Right forelimb (tissue), 1 donor: Measurements from ENCODE around the gene GTF2A1L.
"Not testable (repeated sequence)": the region's sequence is repeated elsewhere in the genome, so short reads cannot be mapped to it uniquely, and the experiment has no call there.

Experiments used
- DNase-seq: peaks from one replicate; pipeline ENCODE4 v3.0.0-alpha.2; 2018

Gene GTF2A1L

GRCh38 chr2:48613211-48613610 lies 4.4 kb upstream of the GTF2A1L start:
- no peak for DNase-seq

- DNase-seq, result not testable (repeated sequence)
Measured at GRCh38 chr2:48614581-48614980, 3.1 kb upstream of the GTF2A1L start.

- no peak for DNase-seq
Measured at GRCh38 chr2:48619526-48619925, 1.9 kb downstream of the GTF2A1L start.

DNA sequence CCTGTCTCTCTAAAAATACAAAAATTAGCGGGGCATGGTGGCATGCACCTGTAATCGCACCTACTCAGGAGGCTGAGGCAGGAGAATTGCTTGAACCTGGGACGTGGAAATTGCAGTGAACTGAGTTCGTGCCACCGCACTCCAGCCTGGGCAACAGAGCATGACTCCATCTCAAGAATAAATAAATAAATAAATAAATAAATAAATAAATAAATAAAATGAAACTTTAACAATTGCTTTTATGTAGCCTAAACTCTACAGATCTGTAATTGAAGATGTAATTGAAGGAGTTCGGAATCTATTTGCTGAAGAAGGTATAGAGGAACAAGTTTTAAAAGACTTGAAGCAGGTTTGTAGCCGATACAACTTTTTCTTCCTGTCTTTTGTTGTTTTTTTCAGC lies 2.9 kb downstream of the GTF2A1L start:
- DNase-seq, result no peak

DNA sequence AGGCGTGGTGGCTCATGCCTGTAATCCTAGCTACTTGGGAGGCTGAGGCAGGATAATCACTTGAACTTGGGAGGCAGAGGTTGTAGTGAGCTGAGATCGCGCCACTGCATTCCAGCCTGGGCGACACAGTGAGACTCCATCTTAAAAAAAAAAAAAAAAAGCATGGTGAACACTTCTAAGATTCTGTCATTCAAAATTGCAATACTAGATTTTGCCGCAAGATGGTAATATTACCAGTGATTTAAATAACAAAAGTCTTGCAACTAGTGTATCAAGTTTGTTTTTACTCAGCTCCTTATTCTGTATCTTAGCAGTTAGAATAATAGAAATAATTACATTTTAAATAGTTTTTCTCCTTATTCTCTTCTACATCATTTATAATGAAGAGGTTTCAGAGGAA lies 5.0 kb downstream of the GTF2A1L start:
- DNase-seq, result not testable (repeated sequence)

GRCh38 chr2:48624696-48625095 lies 7.0 kb downstream of the GTF2A1L start:
- DNase-seq, result no peak

DNA sequence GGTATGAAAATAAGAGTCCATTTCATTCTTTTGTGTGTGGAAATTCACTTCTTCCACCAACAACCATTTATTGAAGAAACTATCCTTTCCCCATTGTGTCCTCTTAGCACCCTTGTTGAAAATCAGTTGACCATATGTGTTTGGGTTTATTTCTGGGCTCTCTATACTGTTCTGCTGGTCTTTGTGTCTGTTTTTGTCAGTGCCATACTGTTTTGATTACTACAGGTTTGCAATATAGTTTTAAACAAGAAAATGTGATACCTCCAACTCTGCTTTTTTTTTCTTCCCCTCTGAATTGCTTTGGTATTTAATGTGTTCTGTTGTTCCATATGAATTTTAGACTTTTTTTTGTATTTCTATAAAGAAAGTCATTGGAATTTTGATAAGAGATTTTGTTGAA lies 8.4 kb downstream of the GTF2A1L start:
- DNase-seq, result no peak

DNA sequence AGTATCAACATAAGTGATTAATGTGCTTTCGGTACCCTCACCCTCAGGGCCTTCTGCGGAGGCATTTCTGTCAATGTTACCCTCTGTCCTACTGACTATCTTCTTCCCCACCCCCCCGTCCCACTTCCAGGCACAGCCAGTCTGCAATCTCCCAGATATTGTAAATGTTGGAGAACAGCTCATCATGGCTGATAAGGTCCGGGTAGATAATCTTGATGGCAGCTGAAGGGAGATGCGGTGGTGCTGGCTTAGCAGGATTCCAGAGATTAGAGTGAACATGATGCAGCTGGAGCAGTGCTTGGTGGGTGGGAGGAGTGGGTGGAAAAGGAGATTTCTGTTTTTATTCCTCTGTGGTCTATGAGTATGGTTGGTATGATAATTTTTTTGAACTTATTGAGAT lies 15.5 kb downstream of the GTF2A1L start:
- no peak for DNase-seq

DNA sequence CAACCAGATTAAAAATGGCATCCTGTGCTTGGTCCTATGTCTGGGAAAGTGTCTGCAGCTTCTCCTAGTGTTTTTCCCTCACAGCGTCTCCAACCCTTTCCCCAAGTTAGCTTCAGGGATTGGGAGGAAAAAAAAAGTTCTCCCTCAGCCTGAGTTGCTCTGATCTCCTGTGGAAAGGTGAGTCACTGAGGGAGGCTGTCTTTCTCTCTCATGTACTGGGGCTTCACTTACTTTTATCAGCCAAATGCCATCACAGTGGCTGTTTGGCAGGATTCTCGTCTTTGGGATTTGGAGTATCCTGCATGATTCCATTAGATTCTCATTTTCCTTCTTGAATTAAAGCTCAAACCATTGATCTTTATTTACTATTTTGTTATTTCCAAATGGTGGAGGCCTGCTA lies 18.1 kb downstream of the GTF2A1L start:
- no peak for DNase-seq

DNA sequence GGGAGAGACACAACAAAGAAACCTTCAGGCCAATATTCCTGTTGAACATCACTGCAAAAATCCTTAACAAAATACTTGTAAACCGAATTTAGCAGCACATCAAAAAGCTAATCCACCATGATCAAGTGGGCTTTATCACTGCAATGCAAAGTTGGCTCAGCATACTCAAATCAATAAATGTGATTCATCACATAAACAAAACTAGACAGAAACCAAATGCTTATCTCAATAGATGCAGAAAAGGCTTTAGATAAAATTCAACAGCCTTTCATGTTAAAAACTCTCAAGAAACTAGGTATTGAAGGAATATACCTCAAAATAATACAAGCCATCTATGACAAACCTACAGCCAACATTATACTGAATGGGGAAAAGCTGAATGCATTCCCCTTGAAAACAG lies 20.6 kb downstream of the GTF2A1L start:
- no peak for DNase-seq

GRCh38 chr2:48651158-48651790 lies 33.6 kb downstream of the GTF2A1L start:
- no peak for DNase-seq

GRCh38 chr2:48668992-48669391 lies 51.3 kb downstream of the GTF2A1L start:
- DNase-seq, result no peak

DNA sequence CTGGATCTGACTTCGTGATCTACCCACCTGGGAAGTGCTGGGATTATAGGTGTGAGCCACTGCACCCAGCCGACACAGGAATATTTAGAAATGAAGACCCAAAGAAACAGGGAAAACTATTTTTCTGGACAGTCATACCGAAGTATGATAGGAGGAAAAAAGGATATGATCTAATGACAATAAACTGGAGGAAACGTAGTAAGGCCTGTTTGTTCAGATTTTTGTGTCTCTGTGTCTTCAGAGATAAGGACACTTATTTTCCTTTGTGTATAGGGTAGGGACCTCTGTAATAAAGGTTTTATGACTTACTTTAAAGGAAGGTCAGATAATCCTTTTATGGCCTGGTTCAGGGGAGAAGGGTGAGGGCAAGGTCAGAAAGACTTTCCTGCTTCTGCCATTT lies 55.9 kb downstream of the GTF2A1L start:
- DNase-seq, result no peak

DNA sequence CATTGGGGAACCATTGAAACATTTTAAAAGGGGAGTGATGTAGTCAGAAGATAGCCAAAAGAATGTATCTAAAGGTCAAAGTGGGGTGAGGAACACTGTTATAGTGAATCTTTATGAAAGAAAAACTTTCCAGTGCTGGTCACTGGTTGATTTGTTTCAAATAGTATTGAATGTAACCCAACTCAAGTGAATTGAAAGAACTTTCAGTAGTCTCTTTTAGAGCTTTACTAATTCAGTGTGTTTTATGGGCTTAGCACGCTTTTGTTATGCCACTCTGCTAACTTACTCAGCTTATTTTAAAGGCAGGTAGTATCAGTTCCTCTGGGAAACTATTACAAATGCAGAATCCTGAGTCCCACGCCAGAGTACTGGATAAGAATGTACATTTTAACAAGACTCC lies 57.3 kb downstream of the GTF2A1L start:
- DNase-seq, result no peak

DNA sequence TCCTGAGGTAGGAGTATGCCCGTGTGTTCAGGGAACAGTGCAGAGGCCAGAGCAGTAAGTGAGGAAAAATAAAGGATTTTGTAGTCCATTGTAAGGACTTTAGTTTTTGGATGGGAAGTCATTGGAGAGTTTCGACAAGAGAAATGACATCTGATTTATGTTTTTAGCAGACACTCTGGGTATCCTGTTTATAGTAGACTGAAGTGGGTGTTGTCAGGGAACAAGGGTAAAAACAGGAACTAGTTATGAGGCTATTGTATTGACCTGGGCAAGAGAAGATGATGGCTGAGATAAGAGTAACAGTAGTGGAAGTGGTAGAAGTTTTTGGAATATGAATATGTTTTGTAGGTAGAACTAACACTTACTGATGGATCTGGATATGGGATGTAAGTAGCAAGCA lies 59.8 kb downstream of the GTF2A1L start:
- no peak for DNase-seq

GRCh38 chr2:48685126-48685525 lies 67.5 kb downstream of the GTF2A1L start:
- no peak for DNase-seq

GRCh38 chr2:48691935-48692691 lies 74.5 kb downstream of the GTF2A1L start:
- no peak for DNase-seq

DNA sequence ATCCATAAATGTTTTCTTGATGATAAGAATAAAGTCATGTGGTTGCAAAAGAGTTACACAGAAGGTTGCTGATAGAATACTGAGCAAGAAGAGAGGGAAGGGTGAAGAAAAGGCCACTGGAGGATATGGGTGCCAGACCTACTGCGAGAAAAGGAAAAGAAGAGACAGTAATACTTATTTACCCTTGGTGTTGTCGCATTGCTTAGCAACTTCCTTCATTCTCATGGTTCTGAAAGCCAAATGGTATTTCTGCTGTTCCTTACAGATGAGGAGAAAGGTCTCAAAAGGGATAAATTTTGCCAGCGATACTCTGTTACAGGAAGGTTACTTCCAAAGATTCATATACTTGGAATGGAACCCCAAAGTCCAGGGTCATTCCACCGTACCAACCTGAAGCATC lies 75.4 kb downstream of the GTF2A1L start:
- no peak for DNase-seq

- DNase-seq, result no peak
Measured at GRCh38 chr2:48693645-48694044, 76.0 kb downstream of the GTF2A1L start.

- DNase-seq, result no peak
Measured at GRCh38 chr2:48694149-48694548, 76.5 kb downstream of the GTF2A1L start.

DNA sequence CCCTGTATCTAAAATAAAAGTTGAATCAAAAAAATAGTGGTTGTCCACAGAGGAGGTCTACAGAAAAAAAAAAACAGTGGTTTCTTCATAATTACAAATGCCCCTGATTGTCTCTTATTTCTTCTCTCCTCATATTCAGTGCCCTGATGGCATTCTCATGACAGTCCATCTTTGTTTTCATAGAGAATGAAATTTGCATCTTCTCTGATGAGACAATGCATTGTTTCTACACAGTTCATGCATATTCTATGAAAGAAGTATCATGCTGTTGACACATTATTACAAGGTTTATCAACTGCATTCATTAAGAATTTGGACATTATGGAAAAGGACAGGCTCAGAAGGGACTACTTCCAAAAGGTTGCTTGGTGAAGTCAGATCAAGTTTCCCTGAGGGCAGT lies 78.3 kb downstream of the GTF2A1L start:
- DNase-seq, result no peak

DNA sequence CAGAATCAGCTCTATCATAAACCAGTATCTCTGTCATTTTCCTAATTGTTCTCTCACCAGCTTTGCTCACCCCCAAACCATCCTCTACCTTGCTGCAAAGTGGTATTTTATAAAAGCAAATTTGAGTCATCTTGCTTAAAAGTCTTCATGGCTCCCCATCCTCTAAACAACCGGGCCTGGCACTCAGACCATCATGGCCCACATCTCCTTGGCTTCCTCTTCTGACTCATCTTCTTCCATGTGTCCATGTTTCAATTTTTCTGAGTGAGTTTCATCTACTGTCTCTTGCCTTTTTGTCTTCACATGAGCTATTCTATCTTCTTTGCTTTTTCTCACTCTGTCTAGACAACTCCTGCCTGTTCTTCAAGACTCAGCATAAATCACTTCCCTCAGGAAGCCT lies 79.2 kb downstream of the GTF2A1L start:
- DNase-seq, result no peak

DNA sequence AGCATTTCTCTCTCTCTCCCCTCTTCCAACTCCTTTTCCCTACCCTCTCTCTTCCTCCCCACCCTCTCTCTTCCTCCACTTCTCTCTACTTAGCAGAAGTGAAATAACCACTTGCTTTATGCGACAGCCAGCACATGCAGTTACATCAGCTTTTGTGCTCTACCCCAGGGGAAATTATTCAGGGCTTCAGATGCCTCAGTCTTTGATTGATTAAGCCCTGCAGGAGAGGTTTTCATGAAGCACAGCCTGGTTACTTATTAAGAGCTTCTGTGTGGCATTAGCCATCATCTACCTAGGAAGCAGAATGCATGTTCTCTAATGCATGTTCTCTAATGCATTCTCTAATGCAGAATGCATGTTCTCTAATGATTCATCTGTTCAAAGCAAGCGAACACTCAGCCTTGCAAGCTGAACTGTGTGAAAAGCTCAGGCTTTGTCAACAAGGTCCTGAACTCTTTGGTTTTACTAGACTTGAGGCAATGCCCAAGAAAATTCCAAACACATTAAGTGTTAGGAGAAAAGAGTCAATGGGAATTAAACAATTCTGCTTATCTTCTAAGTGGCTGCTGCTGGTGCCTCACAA lies 81.8 kb downstream of the GTF2A1L start:
- DNase-seq, result no peak

DNA sequence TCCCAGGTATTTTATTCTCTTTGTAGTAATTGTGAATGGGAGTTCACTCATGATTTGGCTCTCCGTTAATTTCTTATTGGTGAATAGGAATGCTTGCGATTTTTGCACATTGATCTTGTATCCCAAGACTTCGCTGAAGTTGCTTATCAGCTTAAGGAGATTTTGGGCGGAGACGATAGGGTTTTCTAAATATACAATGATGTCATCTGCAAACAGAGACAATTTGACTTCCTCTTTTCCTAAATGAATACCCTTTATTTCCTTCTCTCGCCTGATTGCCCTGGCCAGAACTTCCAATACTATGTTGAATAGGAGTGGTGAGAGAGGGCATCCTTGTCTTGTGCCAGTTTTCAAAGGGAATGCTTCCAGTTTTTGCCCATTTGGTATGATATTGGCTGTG lies 86.0 kb downstream of the GTF2A1L start:
- DNase-seq, result not testable (repeated sequence)
